H9 (cell line): Measurements from ENCODE around the gene ARFIP1. TPM values are rescaled to one million over a fixed set of nuclear protein-coding genes. Genes with fewer than 3 reads are reported as not detected.

Source experiments
- DNase-seq: peaks from one replicate; pipeline ENCODE4 v3.0.0-alpha.2; 2017
- H2AFZ ChIP-seq: one replicate; pipeline ENCODE4 v1.6.1; 2013; ENCODE audit warnings: mild to moderate bottlenecking, low read length, control low read depth, moderate library complexity
- H2AK5ac ChIP-seq: 2 replicates; pipeline ENCODE4 v1.6.1; 2013; ENCODE audit warnings: low read length, control low read depth, mixed read lengths; ENCODE audit not compliant: insufficient read length
- H2BK120ac ChIP-seq: one replicate; pipeline ENCODE4 v1.6.1; 2013; ENCODE audit warnings: low read depth, mild to moderate bottlenecking, low read length, control low read depth, inconsistent platforms; ENCODE audit not compliant: poor library complexity, severe bottlenecking
- H2BK12ac ChIP-seq: 2 replicates; pipeline ENCODE4 v1.6.1; 2013; ENCODE audit warnings: low read length, control low read depth, mixed read lengths, low read depth; ENCODE audit not compliant: insufficient read length
- H2BK15ac ChIP-seq: 2 replicates; pipeline ENCODE4 v1.6.1; 2013; ENCODE audit warnings: low read depth, low read length, control low read depth
- H2BK20ac ChIP-seq: one replicate; pipeline ENCODE4 v1.6.1; 2013; ENCODE audit warnings: low read depth, mild to moderate bottlenecking, low read length, control low read depth, inconsistent platforms; ENCODE audit not compliant: poor library complexity, severe bottlenecking
- H2BK5ac ChIP-seq: 2 replicates; pipeline ENCODE4 v1.6.1; 2013; ENCODE audit warnings: low read length, control low read depth, mixed read lengths; ENCODE audit not compliant: insufficient read length
- H3K14ac ChIP-seq: 2 replicates; pipeline ENCODE4 v1.6.1; 2013; ENCODE audit warnings: low read length, control low read depth; ENCODE audit not compliant: insufficient read depth
- H3K18ac ChIP-seq: 2 replicates; pipeline ENCODE4 v1.6.1; 2013; ENCODE audit warnings: low read depth, mild to moderate bottlenecking, mixed read lengths, low read length, control low read depth; ENCODE audit not compliant: insufficient read length
- H3K23ac ChIP-seq: 2 replicates; pipeline ENCODE4 v1.6.1; 2013; ENCODE audit warnings: low read length, control low read depth, mixed read lengths, low read depth; ENCODE audit not compliant: insufficient read length
- H3K23me2 ChIP-seq: 2 replicates; pipeline ENCODE4 v1.6.1; 2013; ENCODE audit warnings: low read depth, mild to moderate bottlenecking, mixed read lengths, low read length, control low read depth; ENCODE audit not compliant: insufficient read length, poor library complexity, severe bottlenecking
- H3K27ac ChIP-seq: 2 replicates; pipeline ENCODE4 v1.5.1; 2013; ENCODE audit warnings: low read length, control low read depth, mixed read lengths, low read depth; ENCODE audit not compliant: insufficient read length
- H3K27me3 ChIP-seq: 2 replicates; pipeline ENCODE4 v1.6.1; 2013; ENCODE audit warnings: low read length, control low read depth, inconsistent platforms; ENCODE audit not compliant: insufficient read depth
- H3K4ac ChIP-seq: 2 replicates; pipeline ENCODE4 v1.6.1; 2013; ENCODE audit warnings: low read depth, mild to moderate bottlenecking, control low read depth, inconsistent platforms, low read length, moderate library complexity
- H3K4me1 ChIP-seq: 2 replicates; pipeline ENCODE4 v1.6.1; 2013; ENCODE audit warnings: low read length, control low read depth, inconsistent platforms; ENCODE audit not compliant: insufficient read depth
- H3K4me2 ChIP-seq: 2 replicates; pipeline ENCODE4 v1.6.1; 2013; ENCODE audit warnings: low read length, control low read depth, mixed read lengths; ENCODE audit not compliant: insufficient read length, insufficient read depth
- H3K56ac ChIP-seq: 2 replicates; pipeline ENCODE4 v1.6.1; 2013; ENCODE audit warnings: low read depth, mild to moderate bottlenecking, mixed read lengths, low read length, control low read depth; ENCODE audit not compliant: insufficient read length
- H3K79me1 ChIP-seq: 2 replicates; pipeline ENCODE4 v1.6.1; 2013; ENCODE audit warnings: low read depth, mild to moderate bottlenecking, moderate library complexity, low read length, control low read depth, inconsistent platforms; ENCODE audit not compliant: insufficient read depth, poor library complexity, severe bottlenecking
- H3K79me2 ChIP-seq: 2 replicates; pipeline ENCODE4 v1.6.1; 2013; ENCODE audit warnings: low read length, control low read depth, inconsistent platforms; ENCODE audit not compliant: insufficient read depth
- H3K9ac ChIP-seq: 2 replicates; pipeline ENCODE4 v1.6.1; 2013; ENCODE audit warnings: low read length, control low read depth, mixed read lengths; ENCODE audit not compliant: insufficient read length; ENCODE audit errors: extremely low read depth
- H3K9me3 ChIP-seq: one replicate; pipeline ENCODE4 v1.6.1; 2013; ENCODE audit warnings: low read depth, low read length, inconsistent platforms; ENCODE audit not compliant: control insufficient read depth
- H3T11ph ChIP-seq: one replicate; pipeline ENCODE4 v1.6.1; 2013; ENCODE audit warnings: mild to moderate bottlenecking, low read length, control low read depth, inconsistent platforms
- H4K20me1 ChIP-seq: one replicate; pipeline ENCODE4 v1.6.1; 2013; ENCODE audit not compliant: control insufficient read depth, insufficient read length, insufficient read depth
- H4K5ac ChIP-seq: 2 replicates; pipeline ENCODE4 v1.6.1; 2013; ENCODE audit warnings: low read depth, mild to moderate bottlenecking, mixed read lengths, low read length, control low read depth; ENCODE audit not compliant: insufficient read length
- H4K8ac ChIP-seq: replicated peaks from 2 replicates; pipeline ENCODE4 v1.6.1; 2013; ENCODE audit warnings: low read length, control low read depth, mixed read lengths, low read depth; ENCODE audit not compliant: insufficient read length
- H4K91ac ChIP-seq: 2 replicates; pipeline ENCODE4 v1.6.1; 2013; ENCODE audit warnings: low read depth, mild to moderate bottlenecking, moderate library complexity, mixed read lengths, low read length, control low read depth; ENCODE audit not compliant: insufficient read length
- H3K27ac Mint-ChIP-seq, 3 experiments: 2 replicates in 2 of 3; 3 replicates in 1 of 3; pipeline ENCODE4 v1.8.0; 2020 to 2021; ENCODE audit warnings: mixed read lengths in 3 of 3, mild to moderate bottlenecking in 1 of 3, moderate library complexity in 1 of 3
- H3K27me3 Mint-ChIP-seq: 2 replicates; pipeline ENCODE4 v1.8.0; 2021; ENCODE audit warnings: low read depth, mild to moderate bottlenecking, moderate library complexity, mixed read lengths
- H3K36me3 Mint-ChIP-seq, 3 experiments: 2 replicates in 2 of 3; 3 replicates in 1 of 3; pipeline ENCODE4 v1.8.0; 2020 to 2021; ENCODE audit warnings: low read depth in 3 of 3, mixed read lengths in 3 of 3; ENCODE audit not compliant: insufficient read depth in 1 of 3
- H3K4me1 Mint-ChIP-seq, 2 experiments: 2 replicates each; pipeline ENCODE4 v1.8.0; 2020; ENCODE audit warnings: mixed read lengths in 2 of 2
- H3K4me3 Mint-ChIP-seq, 2 experiments: 2 replicates in 1 of 2; 3 replicates in 1 of 2; pipeline ENCODE4 v1.8.0; 2020 to 2021; ENCODE audit warnings: mild to moderate bottlenecking in 2 of 2, mixed read lengths in 2 of 2, moderate library complexity in 1 of 2
- H3K9me3 Mint-ChIP-seq, 2 experiments: 2 replicates in 1 of 2; 3 replicates in 1 of 2; pipeline ENCODE4 v1.8.0; 2020; ENCODE audit warnings: mild to moderate bottlenecking in 2 of 2, mixed read lengths in 2 of 2, moderate library complexity in 1 of 2
- CTCF ChIP-seq: fragments of 200-600 bp; sonication (generic); conservative IDR thresholded peaks from 3 replicates; pipeline ENCODE4 v1.8.0; 2021; ENCODE audit warnings: antibody characterized with exemption, mild to moderate bottlenecking
- WGBS: extraction: QIAGEN DNeasy Blood & Tissue Kit; methylation state at CpG from one replicate; pipeline ENCODE4 v1.1.7; 2013; ENCODE audit warnings: missing lambda C conversion rate, low lambda C conversion rate, mixed read lengths; ENCODE audit not compliant: insufficient read length; ENCODE audit errors: extremely low coverage; 5-methylcytosine and 5-hydroxymethylcytosine counted together
- total RNA-seq: library from RNA; stranded (reverse); gene quantifications from 2 replicates; pipeline ENCODE4 v1.2.1, GENCODE V29; 2021

The ARFIP1 gene
- total RNA-seq, 1 experiment from 2014 or later = 30.8 TPM

GRCh38 chr4:152795891-152796290 lies 16.1 kb downstream of the ARFIP1 start:
- TF ChIP-seq CTCF = no peak
- Histone ChIP-seq H3K4me2 (no peak overlapping the region), H3K4ac (no peak overlapping the region), H3K79me1 (peaks cover 2% of the 10 kb centered on the region), H4K20me1 (no peaks in the 10 kb centered on the region), H3K23ac (no peak overlapping the region), H2BK15ac (no peak overlapping the region), H4K8ac (no peak overlapping the region), H3T11ph (no peak overlapping the region), H3K23me2 (no peaks in the 10 kb centered on the region), H4K5ac (no peak overlapping the region), H3K27me3 (no peaks in the 10 kb centered on the region), H2AK5ac (no peak overlapping the region), H3K27ac (no peak overlapping the region), H3K9ac (no peak overlapping the region), H3K9me3 (no peaks in the 10 kb centered on the region), H3K4me1 (peaks cover 4% of the 10 kb centered on the region; the same call in 1 of the 2 replicates), H2AFZ (no peak overlapping the region), H2BK20ac (no peak overlapping the region), H2BK5ac (no peak overlapping the region), H3K18ac (no peak overlapping the region), H3K79me2 (no peaks in the 10 kb centered on the region; the same call in 1 of the 2 replicates), H3K56ac (no peak overlapping the region), H3K14ac (no peak overlapping the region), H2BK12ac (no peak overlapping the region), H2BK120ac (no peak overlapping the region), H4K91ac (no peak overlapping the region)
- H3K36me3 Mint-ChIP-seq = no peaks in the 10 kb centered on the region
- no peaks in the 10 kb centered on the region for H3K9me3 Mint-ChIP-seq
- no CpG with 5 or more reads among the region's 3 CpGs for WGBS
- DNase-seq = no peak
- no peak overlapping the region for H3K4me3 Mint-ChIP-seq
- no peak overlapping the region; a peak in 1 of 7 replicates for H3K27ac Mint-ChIP-seq
- H3K4me1 Mint-ChIP-seq = peaks cover 16 to 18% of the 10 kb centered on the region in 2 experiments
- H3K27me3 Mint-ChIP-seq = no peaks in the 10 kb centered on the region
